Liver (tissue), 9 donors: Measurements from ENCODE around the gene SELENOO. TPM values are rescaled to one million over a fixed set of nuclear protein-coding genes. Genes with fewer than 3 reads are reported as not detected.

ENCODE experiments used
- DNase-seq: peaks from one replicate; pipeline ENCODE4 v3.0.0-alpha.2; 2017; ENCODE audit warnings: low spot score
- H3K27ac ChIP-seq, 2 donors: one replicate each; pipeline ENCODE4 v1.7.0; 2013; ENCODE audit warnings: inconsistent platforms in 2 of 2, low read length in 2 of 2, control low read depth in 1 of 2, low read depth in 1 of 2, mild to moderate bottlenecking in 1 of 2
- H3K27me3 ChIP-seq, 4 donors: one replicate each; pipeline versions ENCODE4 v1.6.1 to v1.7.0; 2013; ENCODE audit warnings: low read length in 3 of 4, inconsistent platforms in 1 of 4, mild to moderate bottlenecking in 1 of 4, moderate library complexity in 1 of 4; ENCODE audit not compliant: control insufficient read depth in 4 of 4, insufficient read depth in 4 of 4
- H3K36me3 ChIP-seq, 4 donors: one replicate each; pipeline versions ENCODE4 v1.6.1 to v1.7.0; 2013; ENCODE audit warnings: low read length in 3 of 4, mild to moderate bottlenecking in 3 of 4, low read depth in 1 of 4, moderate library complexity in 1 of 4; ENCODE audit not compliant: control insufficient read depth in 4 of 4, insufficient read depth in 3 of 4
- H3K4me1 ChIP-seq, 4 donors: one replicate each; pipeline versions ENCODE4 v1.6.1 to v1.7.0; 2013; ENCODE audit warnings: low read length in 3 of 4, mild to moderate bottlenecking in 3 of 4, moderate library complexity in 1 of 4; ENCODE audit not compliant: control insufficient read depth in 4 of 4, insufficient read depth in 4 of 4
- H3K4me3 ChIP-seq, 3 donors: one replicate each; pipeline versions ENCODE4 v1.6.1 to v1.7.0; 2013; ENCODE audit warnings: low read length in 3 of 3, control low read depth in 1 of 3, low read depth in 1 of 3, mild to moderate bottlenecking in 1 of 3
- H3K9ac ChIP-seq, 2 donors: one replicate each; pipeline ENCODE4 v1.7.0; 2013; ENCODE audit warnings: low read length in 2 of 2, mild to moderate bottlenecking in 2 of 2, moderate library complexity in 2 of 2, control low read depth in 1 of 2, low read depth in 1 of 2
- H3K9me3 ChIP-seq, 4 donors: one replicate each; pipeline versions ENCODE4 v1.6.1 to v1.7.0; 2013; ENCODE audit warnings: low read length in 3 of 4; ENCODE audit not compliant: control insufficient read depth in 4 of 4
- CTCF ChIP-seq: fragments of 150-350 bp; IDR thresholded peaks from 2 replicates; pipeline ENCODE4 v1.5.1; 2017; ENCODE audit warnings: improper control_type of control experiment, low read depth, low read length; ENCODE audit not compliant: missing input control
- EGR1 ChIP-seq, 2 donors: IDR thresholded peaks; 2 replicates each; pipeline ENCODE4 v1.6.1; 2016 to 2018; ENCODE audit warnings: antibody characterized with exemption in 2 of 2, low read depth in 2 of 2
- FOXA1 ChIP-seq: IDR thresholded peaks from 2 replicates; pipeline ENCODE4 v1.6.1; 2016; ENCODE audit warnings: antibody characterized with exemption
- FOXA2 ChIP-seq: IDR thresholded peaks from 2 replicates; pipeline ENCODE4 v1.6.1; 2016; ENCODE audit warnings: antibody characterized with exemption
- HNF4G ChIP-seq: IDR thresholded peaks from 2 replicates; pipeline ENCODE4 v1.6.1; 2016; ENCODE audit warnings: antibody characterized with exemption
- NR2F2 ChIP-seq: IDR thresholded peaks from 2 replicates; pipeline ENCODE4 v1.6.1; 2016; ENCODE audit warnings: antibody characterized with exemption
- REST ChIP-seq: IDR thresholded peaks from 2 replicates; pipeline ENCODE4 v1.6.1; 2016; ENCODE audit warnings: antibody characterized with exemption, mild to moderate bottlenecking
- RXRA ChIP-seq, 2 donors: IDR thresholded peaks; 2 replicates each; pipeline ENCODE4 v1.6.1; 2017 to 2018; ENCODE audit warnings: antibody characterized with exemption in 2 of 2, mild to moderate bottlenecking in 1 of 2
- ZBTB33 ChIP-seq: IDR thresholded peaks from 2 replicates; pipeline ENCODE4 v1.6.1; 2016; ENCODE audit warnings: antibody characterized with exemption
- WGBS: extraction: QIAGEN DNeasy Blood & Tissue Kit; methylation state at CpG from one replicate; pipeline ENCODE4 v1.1.7; 2013; 5-methylcytosine and 5-hydroxymethylcytosine counted together
- polyA plus RNA-seq, 2 donors: library from polyadenylated mRNA; stranded (reverse) in 1 of 2; unstranded in 1 of 2; fragments of 200-250 nt in 1 of 2; fragments of >200 nt in 1 of 2; fragmentation: Nextera tagmentation in 1 of 2; extraction: Ambion mirVana in 1 of 2; gene quantifications; one replicate each; pipeline versions ENCODE4 v1.2.1 to v1.2.3, GENCODE V29; 2013 to 2015
- total RNA-seq, 2 donors: library from RNA; depleted of rRNA; stranded (reverse); fragments of >200 nt; gene quantifications; one replicate each; pipeline ENCODE4 v1.2.3, GENCODE V29; 2014
- donor health status: healthy.
- donor health status: healthy.
- donor health status: healthy.
- donor health status: healthy.
- donor health status: healthy.

SELENOO gene
- total and polyA plus RNA-seq, 4 donors = 16.4 to 59.2 (median 42.2) TPM

GRCh38 chr22:50174382-50175190 lies 26.2 kb upstream of the SELENOO start:
- no peak for DNase-seq
- TF ChIP-seq FOXA2 (no peak), EGR1 (IDR thresholded peaks at IDR 0.05; ENCODE audit: low read depth in 2 of 2) (no peak), REST (no peak), HNF4G (no peak), NR2F2 (no peak), ZBTB33 (no peak)
- 92% methylated on average over 27 of the region's 27 CpGs for WGBS
- no peak overlapping the region for H3K9ac ChIP-seq
- H3K36me3 ChIP-seq = peaks cover 0 to 7% (median 0%) of the 10 kb centered on the region in 4 donors
- no peaks in the 10 kb centered on the region for H3K9me3 ChIP-seq
- no peaks in the 10 kb centered on the region for H3K27me3 ChIP-seq
- H3K4me1 ChIP-seq = peaks cover 0 to 19% (median 10%) of the 10 kb centered on the region in 4 donors
- no peak overlapping the region for H3K27ac ChIP-seq
- no peak overlapping the region for H3K4me3 ChIP-seq

GRCh38 chr22:50175191-50175461 lies 25.7 kb upstream of the SELENOO start:
- no peak overlapping the region for H3K9ac ChIP-seq
- 93% methylated on average over 6 of the region's 6 CpGs for WGBS
- peaks cover 0 to 19% (median 10%) of the 10 kb centered on the region in 4 donors for H3K4me1 ChIP-seq
- TF ChIP-seq RXRA (IDR thresholded peaks at IDR 0.05) (no peak), EGR1 (IDR thresholded peaks at IDR 0.05; ENCODE audit: low read depth in 2 of 2) (no peak), FOXA1 (no peak), CTCF (no peak), NR2F2 (no peak)
- no peaks in the 10 kb centered on the region for H3K9me3 ChIP-seq
- H3K36me3 ChIP-seq = peaks cover 0 to 7% (median 0%) of the 10 kb centered on the region in 4 donors
- no peak overlapping the region for H3K27ac ChIP-seq
- no peak overlapping the region for H3K4me3 ChIP-seq
- H3K27me3 ChIP-seq = no peaks in the 10 kb centered on the region
- DNase-seq = no peak
